Measurements from ENCODE around the gene SPATA21. TPM values are rescaled to one million over a fixed set of nuclear protein-coding genes. Genes with fewer than 3 reads are reported as not detected.
A peak's percentile ranks its signal among the peaks of the same experiment; 100 is the strongest.

SPATA21 gene
- total and polyA plus RNA-seq, 8 donors: 0.14 to 0.46 (median 0.25) TPM; not detected in 2

DNA sequence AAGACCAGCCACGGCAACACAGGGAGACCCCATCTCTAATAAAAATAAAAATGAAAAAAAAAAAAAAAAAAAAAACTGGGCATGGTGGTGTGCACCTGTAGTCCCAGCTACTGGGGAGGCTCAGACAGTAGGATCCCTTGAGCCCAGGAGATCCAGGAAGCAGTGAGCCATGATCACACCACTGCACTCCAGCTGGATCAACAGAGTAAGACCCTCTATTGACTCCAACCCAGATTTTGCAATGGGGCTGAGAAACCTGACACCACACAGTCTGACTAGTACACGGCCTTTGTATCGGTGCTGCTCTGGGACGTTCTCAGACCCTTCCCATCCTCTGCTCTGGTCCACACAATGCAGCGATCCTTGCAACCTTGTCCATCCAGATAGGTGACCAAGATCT, 31.8 kb downstream of the SPATA21 start:
- Histone ChIP-seq H3K9me3 (no peaks in the 10 kb centered on the region), H3K27ac (no peak overlapping the region), H3K36me3 (no peaks in the 10 kb centered on the region), H3K27me3 (no peaks in the 10 kb centered on the region), H3K4me3 (no peak overlapping the region), H3K4me1 (no peaks in the 10 kb centered on the region)
- TF ChIP-seq, protein P1, sequence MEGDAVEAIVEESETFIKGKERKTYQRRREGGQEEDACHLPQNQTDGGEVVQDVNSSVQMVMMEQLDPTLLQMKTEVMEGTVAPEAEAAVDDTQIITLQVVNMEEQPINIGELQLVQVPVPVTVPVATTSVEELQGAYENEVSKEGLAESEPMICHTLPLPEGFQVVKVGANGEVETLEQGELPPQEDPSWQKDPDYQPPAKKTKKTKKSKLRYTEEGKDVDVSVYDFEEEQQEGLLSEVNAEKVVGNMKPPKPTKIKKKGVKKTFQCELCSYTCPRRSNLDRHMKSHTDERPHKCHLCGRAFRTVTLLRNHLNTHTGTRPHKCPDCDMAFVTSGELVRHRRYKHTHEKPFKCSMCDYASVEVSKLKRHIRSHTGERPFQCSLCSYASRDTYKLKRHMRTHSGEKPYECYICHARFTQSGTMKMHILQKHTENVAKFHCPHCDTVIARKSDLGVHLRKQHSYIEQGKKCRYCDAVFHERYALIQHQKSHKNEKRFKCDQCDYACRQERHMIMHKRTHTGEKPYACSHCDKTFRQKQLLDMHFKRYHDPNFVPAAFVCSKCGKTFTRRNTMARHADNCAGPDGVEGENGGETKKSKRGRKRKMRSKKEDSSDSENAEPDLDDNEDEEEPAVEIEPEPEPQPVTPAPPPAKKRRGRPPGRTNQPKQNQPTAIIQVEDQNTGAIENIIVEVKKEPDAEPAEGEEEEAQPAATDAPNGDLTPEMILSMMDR (IDR thresholded peaks at IDR 0.05): no peak
- intact Hi-C loops (cut with DNase I): no loop called here
- DNase-seq: no peak
- ATAC-seq: no peak

DNA sequence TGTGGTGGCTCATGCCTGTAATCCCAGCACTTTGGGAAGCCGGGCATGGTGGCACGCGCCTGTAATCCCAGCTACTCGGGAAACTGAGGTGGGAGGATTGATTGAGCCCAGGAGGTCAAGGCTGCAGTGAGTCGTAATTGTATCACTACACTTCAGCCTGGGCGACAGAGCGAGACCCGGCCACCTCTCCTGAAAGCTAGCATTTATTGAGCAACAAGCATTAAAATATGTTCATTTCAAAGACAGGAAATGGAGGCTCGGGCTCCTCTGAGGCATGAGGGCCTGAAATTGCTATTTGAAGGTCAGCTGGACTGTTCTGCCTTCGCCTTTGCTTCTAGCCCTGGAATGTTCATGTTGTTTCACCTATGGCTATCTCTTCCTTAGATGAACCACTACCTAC, 34.5 kb downstream of the SPATA21 start:
- ATAC-seq: no peak
- no peak for DNase-seq
- H3K36me3 ChIP-seq: peaks cover 0 to 27% of the 10 kb centered on the region in 2 donors
- H3K9me3 ChIP-seq: no peaks in the 10 kb centered on the region
- no peak overlapping the region for H3K4me3 ChIP-seq
- no peaks in the 10 kb centered on the region for H3K27me3 ChIP-seq
- H3K4me1 ChIP-seq: no peaks in the 10 kb centered on the region
- intact Hi-C loops (cut with DNase I): no loop called here
- H3K27ac ChIP-seq: no peak overlapping the region
- TF ChIP-seq, protein P1 (IDR thresholded peaks at IDR 0.05): no peak

DNA sequence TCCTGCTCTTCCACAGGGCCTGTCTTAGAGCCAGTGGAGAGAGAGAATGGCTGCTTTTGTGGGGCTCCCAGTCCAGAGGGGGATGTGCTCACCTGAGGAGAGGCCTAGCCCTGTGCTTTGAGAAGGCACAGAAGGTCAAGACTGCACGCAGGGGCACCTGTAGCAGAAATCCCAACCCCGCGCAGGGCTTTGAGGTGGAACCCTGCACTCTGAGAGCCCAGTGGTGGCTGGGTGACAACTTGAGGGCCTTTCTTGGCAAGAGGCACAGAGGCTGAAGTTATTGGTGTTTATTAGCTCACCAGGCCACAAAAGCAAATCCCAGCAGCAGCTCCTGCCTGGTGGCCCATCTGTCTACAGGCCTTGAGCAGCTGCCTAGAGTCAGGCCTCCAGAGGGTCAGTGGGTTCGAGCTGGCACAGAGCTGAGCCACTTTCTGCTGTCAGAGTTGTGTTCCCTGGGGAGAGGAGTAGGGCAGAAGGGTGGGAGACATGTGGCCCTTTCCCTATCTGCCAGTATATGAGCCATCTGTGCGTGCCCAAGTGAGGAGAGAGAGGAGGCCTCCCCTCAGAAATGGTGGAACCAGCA, 38.8 kb downstream of the SPATA21 start:
- no peak for DNase-seq
- TF ChIP-seq, protein P1 (IDR thresholded peaks at IDR 0.05): no peak
- intact Hi-C loops (cut with DNase I): no loop called here
- H3K27ac ChIP-seq: no peak overlapping the region
- H3K4me1 ChIP-seq: peaks cover 0 to 16% of the 10 kb centered on the region in 2 donors
- peaks cover 0 to 68% of the 10 kb centered on the region in 2 donors for H3K36me3 ChIP-seq
- no peaks in the 10 kb centered on the region for H3K27me3 ChIP-seq
- H3K9me3 ChIP-seq: no peaks in the 10 kb centered on the region
- H3K4me3 ChIP-seq: no peak overlapping the region
- no peak for ATAC-seq

DNA sequence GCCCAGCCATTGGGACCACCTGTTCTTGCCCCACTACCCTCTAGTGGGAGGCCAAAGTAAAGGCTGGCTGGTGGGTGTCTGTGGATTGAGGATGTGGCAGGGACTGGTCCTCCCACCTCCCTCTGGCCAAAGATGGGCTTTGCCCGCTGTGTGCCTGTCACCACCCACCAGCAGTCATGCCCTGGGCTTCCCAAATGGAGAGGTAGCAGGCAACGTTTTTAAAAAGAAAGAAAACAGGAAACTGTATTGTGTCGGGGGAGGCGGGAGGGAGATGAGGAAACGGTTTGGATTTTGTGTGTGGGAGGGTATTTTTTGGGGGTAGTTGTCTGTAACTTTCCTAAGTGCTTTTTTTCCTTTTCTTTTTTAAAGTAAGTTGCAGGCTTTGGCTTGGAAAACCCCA, 40.1 kb downstream of the SPATA21 start:
- no peaks in the 10 kb centered on the region for H3K9me3 ChIP-seq
- no peak overlapping the region for H3K27ac ChIP-seq
- intact Hi-C loops (cut with DNase I): no loop called here
- no peaks in the 10 kb centered on the region for H3K27me3 ChIP-seq
- H3K4me1 ChIP-seq: peaks cover 5 to 24% of the 10 kb centered on the region in 2 donors
- ATAC-seq: no peak
- no peak for DNase-seq
- H3K36me3 ChIP-seq: peaks cover 0 to 75% of the 10 kb centered on the region in 2 donors
- H3K4me3 ChIP-seq: no peak overlapping the region
- TF ChIP-seq, protein P1 (IDR thresholded peaks at IDR 0.05): no peak

DNA sequence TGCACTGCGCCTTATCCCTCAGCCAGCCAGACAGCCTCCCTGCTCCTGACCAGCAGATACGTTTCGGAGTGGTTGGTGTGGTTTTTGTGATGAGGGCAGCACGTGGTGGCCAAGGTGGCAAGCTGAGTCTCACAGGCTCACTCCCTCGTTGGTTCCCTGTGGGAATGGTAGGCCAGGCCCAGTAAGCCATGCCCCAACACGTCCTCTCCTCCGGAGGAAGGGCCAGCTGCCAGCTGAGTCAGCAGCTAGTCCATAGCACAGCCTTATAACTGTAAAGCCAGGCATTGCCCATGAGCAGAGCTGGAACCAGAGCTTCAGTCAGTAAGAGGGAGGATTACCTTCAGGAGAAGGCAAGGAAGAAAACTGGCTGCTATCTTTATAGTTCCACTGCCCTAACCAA, 40.6 kb downstream of the SPATA21 start:
- DNase-seq (peak in 1 of 4 donors; percentile 63), ATAC-seq (peak; percentile 59)
- TF ChIP-seq, protein P1 (IDR thresholded peaks at IDR 0.05): no peak
- H3K27ac ChIP-seq: no peak overlapping the region
- peaks cover 0 to 75% of the 10 kb centered on the region in 2 donors for H3K36me3 ChIP-seq
- H3K27me3 ChIP-seq: no peaks in the 10 kb centered on the region
- H3K4me3 ChIP-seq: no peak overlapping the region
- H3K4me1 ChIP-seq: peaks cover 5 to 30% of the 10 kb centered on the region in 2 donors
- H3K9me3 ChIP-seq: no peaks in the 10 kb centered on the region
- intact Hi-C loops (cut with DNase I): no loop called here
